Measurements from ENCODE around the gene SCPEP1. TPM values are rescaled to one million over a fixed set of nuclear protein-coding genes. Genes with fewer than 3 reads are reported as not detected.

The SCPEP1 gene
- total and polyA plus RNA-seq, 2 of the 13 experiments (the other 11 are each of a cell fraction or from before 2014, with no cell fraction given) = 24.3 to 27.3 TPM

DNA sequence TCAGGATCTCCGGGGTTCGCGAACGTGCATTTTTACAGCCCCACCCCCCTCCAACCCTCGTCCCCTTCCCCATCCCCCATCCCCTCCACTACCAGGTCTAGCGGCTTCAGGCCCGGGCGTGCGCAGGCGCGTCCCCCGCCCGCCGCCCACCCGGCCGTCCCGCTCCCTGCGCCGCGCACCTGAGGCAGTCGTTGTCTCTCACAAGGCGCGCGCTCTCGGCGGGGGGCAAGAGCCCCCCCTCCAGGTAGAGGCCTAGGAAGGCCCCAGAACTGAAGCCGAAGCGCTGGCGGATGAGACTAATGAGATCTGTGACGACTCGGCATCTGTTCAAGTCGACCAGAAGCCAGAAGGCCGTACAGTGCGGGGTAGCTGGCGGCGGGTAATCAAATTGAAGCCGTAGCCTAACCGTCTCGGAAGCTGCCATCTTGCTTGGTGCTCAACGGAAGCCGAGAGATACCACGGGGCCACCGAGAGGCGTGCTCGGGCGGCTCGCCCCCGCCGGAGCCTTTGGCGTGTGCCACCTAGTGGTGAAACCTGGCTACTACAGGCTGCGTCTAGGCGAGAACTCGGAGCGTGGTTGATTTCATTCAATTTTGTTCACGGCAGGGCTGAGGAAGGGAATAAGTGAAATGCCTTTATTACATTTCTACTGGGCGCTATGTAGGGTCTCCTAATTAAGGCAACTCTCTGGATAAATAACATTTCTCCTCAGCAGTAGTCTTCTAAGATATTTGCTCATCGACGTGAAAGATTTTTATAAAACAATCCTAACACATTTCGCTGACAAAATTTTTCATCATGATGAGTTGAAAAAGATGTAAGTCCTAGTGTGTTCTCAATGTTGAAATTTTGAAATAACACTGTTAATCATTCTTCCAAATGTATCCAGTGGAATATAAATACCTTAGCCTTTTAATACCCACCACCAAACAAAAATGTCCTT lies 17.1 kb upstream of the SCPEP1 start, which contains the start of gene COIL (continued):
- no peak for TF ChIP-seq ZNF720 (CRISPR knock-in tag; IDR thresholded peaks at IDR 0.05)
- TF ChIP-seq SIN3A (IDR thresholded peaks at IDR 0.05; ENCODE audit: borderline replicate concordance, low read depth, low read length) = no peak
- TF ChIP-seq ZNF138 (CRISPR knock-in tag; IDR thresholded peaks at IDR 0.05; ENCODE audit: low read depth) = peak; percentile 74
- no peak for TF ChIP-seq ZNF496 (CRISPR knock-in tag; IDR thresholded peaks at IDR 0.05; ENCODE audit: insufficient replicate concordance)
- TF ChIP-seq, protein P1, sequence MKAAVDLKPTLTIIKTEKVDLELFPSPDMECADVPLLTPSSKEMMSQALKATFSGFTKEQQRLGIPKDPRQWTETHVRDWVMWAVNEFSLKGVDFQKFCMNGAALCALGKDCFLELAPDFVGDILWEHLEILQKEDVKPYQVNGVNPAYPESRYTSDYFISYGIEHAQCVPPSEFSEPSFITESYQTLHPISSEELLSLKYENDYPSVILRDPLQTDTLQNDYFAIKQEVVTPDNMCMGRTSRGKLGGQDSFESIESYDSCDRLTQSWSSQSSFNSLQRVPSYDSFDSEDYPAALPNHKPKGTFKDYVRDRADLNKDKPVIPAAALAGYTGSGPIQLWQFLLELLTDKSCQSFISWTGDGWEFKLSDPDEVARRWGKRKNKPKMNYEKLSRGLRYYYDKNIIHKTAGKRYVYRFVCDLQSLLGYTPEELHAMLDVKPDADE (CRISPR knock-in tag; IDR thresholded peaks at IDR 0.05) = no peak
- no peak for TF ChIP-seq SCMH1 (CRISPR knock-in tag; IDR thresholded peaks at IDR 0.05; ENCODE audit: borderline replicate concordance)
- TF ChIP-seq, protein P2, sequence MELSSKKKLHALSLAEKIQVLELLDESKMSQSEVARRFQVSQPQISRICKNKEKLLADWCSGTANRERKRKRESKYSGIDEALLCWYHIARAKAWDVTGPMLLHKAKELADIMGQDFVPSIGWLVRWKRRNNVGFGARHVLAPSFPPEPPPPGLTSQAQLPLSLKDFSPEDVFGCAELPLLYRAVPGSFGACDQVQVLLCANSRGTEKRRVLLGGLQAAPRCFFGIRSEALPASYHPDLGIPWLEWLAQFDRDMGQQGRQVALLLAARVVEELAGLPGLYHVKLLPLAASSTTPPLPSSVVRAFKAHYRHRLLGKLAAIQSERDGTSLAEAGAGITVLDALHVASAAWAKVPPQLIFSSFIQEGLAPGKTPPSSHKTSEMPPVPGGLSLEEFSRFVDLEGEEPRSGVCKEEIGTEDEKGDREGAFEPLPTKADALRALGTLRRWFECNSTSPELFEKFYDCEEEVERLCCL (CRISPR knock-in tag; IDR thresholded peaks at IDR 0.05; ENCODE audit: borderline replicate concordance) = no peak
- peak; percentile 90 for TF ChIP-seq GABPB1 (CRISPR knock-in tag; IDR thresholded peaks at IDR 0.05)
- TF ChIP-seq, protein P3, sequence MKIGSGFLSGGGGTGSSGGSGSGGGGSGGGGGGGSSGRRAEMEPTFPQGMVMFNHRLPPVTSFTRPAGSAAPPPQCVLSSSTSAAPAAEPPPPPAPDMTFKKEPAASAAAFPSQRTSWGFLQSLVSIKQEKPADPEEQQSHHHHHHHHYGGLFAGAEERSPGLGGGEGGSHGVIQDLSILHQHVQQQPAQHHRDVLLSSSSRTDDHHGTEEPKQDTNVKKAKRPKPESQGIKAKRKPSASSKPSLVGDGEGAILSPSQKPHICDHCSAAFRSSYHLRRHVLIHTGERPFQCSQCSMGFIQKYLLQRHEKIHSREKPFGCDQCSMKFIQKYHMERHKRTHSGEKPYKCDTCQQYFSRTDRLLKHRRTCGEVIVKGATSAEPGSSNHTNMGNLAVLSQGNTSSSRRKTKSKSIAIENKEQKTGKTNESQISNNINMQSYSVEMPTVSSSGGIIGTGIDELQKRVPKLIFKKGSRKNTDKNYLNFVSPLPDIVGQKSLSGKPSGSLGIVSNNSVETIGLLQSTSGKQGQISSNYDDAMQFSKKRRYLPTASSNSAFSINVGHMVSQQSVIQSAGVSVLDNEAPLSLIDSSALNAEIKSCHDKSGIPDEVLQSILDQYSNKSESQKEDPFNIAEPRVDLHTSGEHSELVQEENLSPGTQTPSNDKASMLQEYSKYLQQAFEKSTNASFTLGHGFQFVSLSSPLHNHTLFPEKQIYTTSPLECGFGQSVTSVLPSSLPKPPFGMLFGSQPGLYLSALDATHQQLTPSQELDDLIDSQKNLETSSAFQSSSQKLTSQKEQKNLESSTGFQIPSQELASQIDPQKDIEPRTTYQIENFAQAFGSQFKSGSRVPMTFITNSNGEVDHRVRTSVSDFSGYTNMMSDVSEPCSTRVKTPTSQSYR (CRISPR knock-in tag; IDR thresholded peaks at IDR 0.05; ENCODE audit: borderline replicate concordance) = peak; percentile 17; the same call in 1 of the 2 replicates
- TF ChIP-seq, protein P4, sequence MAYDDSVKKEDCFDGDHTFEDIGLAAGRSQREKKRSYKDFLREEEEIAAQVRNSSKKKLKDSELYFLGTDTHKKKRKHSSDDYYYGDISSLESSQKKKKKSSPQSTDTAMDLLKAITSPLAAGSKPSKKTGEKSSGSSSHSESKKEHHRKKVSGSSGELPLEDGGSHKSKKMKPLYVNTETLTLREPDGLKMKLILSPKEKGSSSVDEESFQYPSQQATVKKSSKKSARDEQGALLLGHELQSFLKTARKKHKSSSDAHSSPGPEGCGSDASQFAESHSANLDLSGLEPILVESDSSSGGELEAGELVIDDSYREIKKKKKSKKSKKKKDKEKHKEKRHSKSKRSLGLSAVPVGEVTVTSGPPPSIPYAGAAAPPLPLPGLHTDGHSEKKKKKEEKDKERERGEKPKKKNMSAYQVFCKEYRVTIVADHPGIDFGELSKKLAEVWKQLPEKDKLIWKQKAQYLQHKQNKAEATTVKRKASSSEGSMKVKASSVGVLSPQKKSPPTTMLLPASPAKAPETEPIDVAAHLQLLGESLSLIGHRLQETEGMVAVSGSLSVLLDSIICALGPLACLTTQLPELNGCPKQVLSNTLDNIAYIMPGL (CRISPR knock-in tag; IDR thresholded peaks at IDR 0.05; ENCODE audit: borderline replicate concordance in 1 of 2, low read depth in 1 of 2) = peak; percentile 98
- no peak for TF ChIP-seq RFXANK (CRISPR knock-in tag; IDR thresholded peaks at IDR 0.05)
- no peak for TF ChIP-seq MAFG (CRISPR knock-in tag; IDR thresholded peaks at IDR 0.05)
- TF ChIP-seq, protein P5, sequence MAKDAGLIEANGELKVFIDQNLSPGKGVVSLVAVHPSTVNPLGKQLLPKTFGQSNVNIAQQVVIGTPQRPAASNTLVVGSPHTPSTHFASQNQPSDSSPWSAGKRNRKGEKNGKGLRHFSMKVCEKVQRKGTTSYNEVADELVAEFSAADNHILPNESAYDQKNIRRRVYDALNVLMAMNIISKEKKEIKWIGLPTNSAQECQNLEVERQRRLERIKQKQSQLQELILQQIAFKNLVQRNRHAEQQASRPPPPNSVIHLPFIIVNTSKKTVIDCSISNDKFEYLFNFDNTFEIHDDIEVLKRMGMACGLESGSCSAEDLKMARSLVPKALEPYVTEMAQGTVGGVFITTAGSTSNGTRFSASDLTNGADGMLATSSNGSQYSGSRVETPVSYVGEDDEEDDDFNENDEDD (CRISPR knock-in tag; IDR thresholded peaks at IDR 0.05; ENCODE audit: borderline replicate concordance) = no peak; the same call in 1 of the 2 replicates
- TF ChIP-seq RFX5 (IDR thresholded peaks at IDR 0.05; ENCODE audit: low read depth, low read length) = no peak
- peak; percentile 93 for TF ChIP-seq YEATS2 (CRISPR knock-in tag; IDR thresholded peaks at IDR 0.05; ENCODE audit: borderline replicate concordance)
- TF ChIP-seq, protein P6, sequence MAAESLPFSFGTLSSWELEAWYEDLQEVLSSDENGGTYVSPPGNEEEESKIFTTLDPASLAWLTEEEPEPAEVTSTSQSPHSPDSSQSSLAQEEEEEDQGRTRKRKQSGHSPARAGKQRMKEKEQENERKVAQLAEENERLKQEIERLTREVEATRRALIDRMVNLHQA (CRISPR knock-in tag; IDR thresholded peaks at IDR 0.05) = 0 out of 2 replicates have a peak, but pooled peaks have one; percentile 83
- 0 out of 2 replicates have a peak, but pooled peaks have one; percentile 87 for TF ChIP-seq ZNF839 (CRISPR knock-in tag; IDR thresholded peaks at IDR 0.05; ENCODE audit: borderline replicate concordance)
- no peak for TF ChIP-seq RCOR2 (CRISPR knock-in tag; IDR thresholded peaks at IDR 0.05)
- no peak for TF ChIP-seq MYNN (CRISPR knock-in tag; IDR thresholded peaks at IDR 0.05; ENCODE audit: low read depth)
